ENCODE results near the gene AZGP1.
"Not testable (repeated sequence)": the region's sequence is repeated elsewhere in the genome, so short reads cannot be mapped to it uniquely, and the experiment has no call there.

AZGP1 gene

GRCh38 chr7:99949645-99950228 is 26.1 kb downstream of the AZGP1 start:
- DNase-seq = peak; percentile 20

- DNase-seq = no peak
These were observed 28.2 kb downstream of the AZGP1 start for GRCh38 chr7:99947608-99948007.

GRCh38 chr7:99944497-99945070 is 31.2 kb downstream of the AZGP1 start:
- no peak for DNase-seq

- DNase-seq = no peak
These were observed 32.0 kb downstream of the AZGP1 start for GRCh38 chr7:99943641-99944496.

GRCh38 chr7:99938296-99938695 is 37.5 kb downstream of the AZGP1 start:
- DNase-seq = no peak

GRCh38 chr7:99935009-99935408 is 40.8 kb downstream of the AZGP1 start:
- DNase-seq = not testable (repeated sequence)

GRCh38 chr7:99930376-99930775 is 45.5 kb downstream of the AZGP1 start:
- no peak for DNase-seq

GRCh38 chr7:99929730-99930053 is 46.1 kb downstream of the AZGP1 start:
- no peak for DNase-seq

- peak; percentile 47 for DNase-seq
These were observed 46.7 kb downstream of the AZGP1 start, which contains the start of gene GJC3 for GRCh38 chr7:99928994-99929729. TSS of gene GJC3 (minus strand) at chr7:99929620. CDS start at chr7:99929620, 0 bp downstream.

- no peak for DNase-seq
These were observed 47.6 kb downstream of the AZGP1 start for GRCh38 chr7:99928188-99928587.

GRCh38 chr7:99927536-99927935 is 48.3 kb downstream of the AZGP1 start:
- no peak for DNase-seq

- no peak for DNase-seq
These were observed 49.5 kb downstream of the AZGP1 start for GRCh38 chr7:99926321-99926720.

- DNase-seq = no peak
These were observed 52.6 kb downstream of the AZGP1 start for GRCh38 chr7:99923200-99923599.

GRCh38 chr7:99920149-99920548 is 55.7 kb downstream of the AZGP1 start:
- no peak for DNase-seq

GRCh38 chr7:99919814-99920112 is 56.1 kb downstream of the AZGP1 start:
- no peak for DNase-seq

GRCh38 chr7:99918959-99919813 is 56.6 kb downstream of the AZGP1 start, which contains the start of gene TRIM4:
TSS of gene TRIM4 (minus strand) at chr7:99919530. CDS start at chr7:99919401, 129 bp downstream.
- peak; percentile 92 for DNase-seq
